Left colon (tissue), 2 donors: ENCODE data around the gene NAA38. TPM values are rescaled to one million over a fixed set of nuclear protein-coding genes. Genes with fewer than 3 reads are reported as not detected.
"Not testable (repeated sequence)": the region's sequence is repeated elsewhere in the genome, so short reads cannot be mapped to it uniquely, and the experiment has no call there.

Experiments
- ATAC-seq: fragments of 200-7000 bp; cut with Tn5 transposase; one replicate; pipeline ENCODE4 v1.9.1; 2020; ENCODE audit warnings: mild to moderate bottlenecking, moderate library complexity
- DNase-seq, 2 donors: peaks; one replicate each; pipeline ENCODE4 v3.0.0-alpha.2; 2020
- intact Hi-C, 2 donors: fragments of 100-400 bp; cut with DNase I in 1 of 2; cut with micrococcal nuclease in 1 of 2; formaldehyde crosslinking; loops; one replicate each; pipeline versions ENCODE4 v1.11.2 to v1.14.0; 2022; cut with DNase I, micrococcal nuclease
- total RNA-seq, 2 donors: library from RNA; stranded (reverse); fragmentation: NEBNext Ultra II Directional; extraction: Animal tissue kit (Norgen Biotek cat#: 25700); gene quantifications; one replicate each; pipeline ENCODE4 v1.2.1, GENCODE V29; 2021
- donor health status: DM: no; HTN: no; CAD: no.
- donor health status: DM: yes; HTN: yes; CAD: no.

Gene NAA38
- total RNA-seq, 2 donors from 2014 or later: 49.7 to 83.0 TPM

DNA sequence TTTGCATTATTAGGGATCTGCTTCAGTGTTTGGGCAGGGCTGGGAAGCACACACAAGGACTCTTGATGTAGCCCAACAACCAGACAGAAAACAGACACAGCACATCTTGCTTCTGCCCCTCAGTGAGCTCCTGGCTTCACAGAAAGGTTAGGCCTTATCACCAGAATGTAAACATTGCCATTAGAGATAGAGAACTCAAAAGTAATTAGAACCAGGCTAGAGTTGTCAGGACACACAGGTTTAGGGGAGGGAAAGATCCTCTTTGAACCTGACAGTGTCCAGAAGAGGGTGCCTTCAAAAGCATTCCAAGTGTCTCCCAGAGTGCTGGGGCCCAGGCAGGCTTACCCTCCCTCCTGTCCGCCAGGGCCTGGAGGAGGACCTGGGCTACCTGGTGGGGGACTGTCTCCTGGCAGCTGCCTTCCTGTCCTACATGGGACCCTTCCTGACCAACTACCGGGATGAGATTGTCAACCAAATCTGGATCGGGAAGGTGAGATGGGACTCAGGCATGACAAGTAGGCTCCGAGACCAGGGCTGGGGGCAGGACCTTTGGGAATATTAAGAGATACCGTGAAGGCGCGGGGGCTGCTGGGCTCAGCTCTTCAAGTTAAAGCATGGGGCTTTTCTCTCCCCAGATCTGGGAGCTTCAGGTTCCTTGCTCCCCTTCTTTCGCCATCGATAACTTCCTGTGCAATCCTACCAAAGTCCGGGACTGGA is 40.3 kb downstream of the NAA38 start:
- ATAC-seq (no peak), DNase-seq (no peak)
- intact Hi-C loops: no loop called here

- intact Hi-C loops: no loop called here
- no peak for ATAC-seq
Measured at GRCh38 chr17:7814969-7815368, 42.4 kb downstream of the NAA38 start.

GRCh38 chr17:7811251-7811650 is 46.1 kb downstream of the NAA38 start:
- DNase-seq: no peak
- no peak for ATAC-seq
- intact Hi-C loops: no loop called here

More at GRCh38 chr17:7814969-7815368, 42.4 kb downstream of the NAA38 start:
- no peak for DNase-seq

GRCh38 chr17:7809791-7810343 is 47.5 kb downstream of the NAA38 start:
- ATAC-seq, DNase-seq, intact Hi-C loops: not testable (repeated sequence)

- ATAC-seq (peak; percentile 24), DNase-seq (no peak)
- intact Hi-C loops: no loop called here
Measured at GRCh38 chr17:7809086-7809790, 48.1 kb downstream of the NAA38 start.

DNA sequence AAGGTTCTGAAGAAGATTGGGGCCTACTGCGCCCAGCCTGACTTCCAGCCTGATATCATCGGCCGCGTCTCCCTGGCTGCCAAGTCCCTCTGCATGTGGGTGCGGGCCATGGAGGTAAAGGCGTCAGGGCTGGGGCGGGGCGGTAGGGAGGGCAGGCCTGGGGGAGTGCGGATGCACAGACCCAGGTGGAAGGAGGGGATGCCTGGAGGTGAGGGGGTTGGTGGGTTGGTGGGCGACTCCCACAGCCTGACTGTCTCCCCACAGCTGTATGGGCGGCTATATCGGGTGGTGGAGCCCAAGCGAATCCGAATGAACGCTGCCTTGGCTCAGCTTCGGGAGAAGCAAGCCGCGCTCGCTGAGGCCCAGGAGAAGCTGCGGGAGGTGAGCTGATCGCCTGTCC is 50.2 kb downstream of the NAA38 start:
- DNase-seq (no peak), ATAC-seq (no peak)
- intact Hi-C loops: no loop called here

Other genes starting within 250 kb of the NAA38 start
- gene FXR2, start 242.7 kb downstream of the NAA38 start, total RNA-seq: 10 to 100 TPM; 24.9 to 29.5 TPM
- gene SAT2, start 229.7 kb downstream of the NAA38 start, total RNA-seq: 10 to 100 TPM; 60.8 to 78.3 TPM
- gene SHBG, start 227.4 kb downstream of the NAA38 start, total RNA-seq: not detected
- gene ATP1B2, start 206.6 kb downstream of the NAA38 start, total RNA-seq: 1 to 10 TPM in 1 of 2 donors, under 1 TPM in 1; 0.55 to 1.4 TPM
- 10 to 100 TPM; 47.3 to 60.0 TPM for gene TP53, start 170.1 kb downstream of the NAA38 start, total RNA-seq
- gene WRAP53, start 169.1 kb downstream of the NAA38 start, total RNA-seq: 1 to 10 TPM; 6.4 to 9.7 TPM
- under 1 TPM; 0.25 to 0.34 TPM for gene EFNB3, start 152.4 kb downstream of the NAA38 start, total RNA-seq
- gene DNAH2, start 139.8 kb downstream of the NAA38 start, total RNA-seq: under 1 TPM; 0.22 to 0.61 TPM
- 10 to 100 TPM; 49.5 to 50.4 TPM for gene KDM6B, start 23.3 kb downstream of the NAA38 start, total RNA-seq
- gene TMEM88, start 2.5 kb downstream of the NAA38 start, total RNA-seq: 1 to 10 TPM; 3.8 to 6.1 TPM
- gene CYB5D1, start 444 bp upstream of the NAA38 start, total RNA-seq: 1 to 10 TPM; 8.3 to 9.0 TPM
- gene CHD3, start 31.2 kb upstream of the NAA38 start, total RNA-seq: 10 to 100 TPM; 51.3 to 51.9 TPM
- gene RNF227, start 58.7 kb upstream of the NAA38 start, total RNA-seq: 1 to 10 TPM; 1.2 to 2.1 TPM
- gene KCNAB3, start 72.3 kb upstream of the NAA38 start, total RNA-seq: 1 to 10 TPM; 2.2 to 3.1 TPM
- 100 to 1,000 TPM; 121 to 122 TPM for gene TRAPPC1, start 74.4 kb upstream of the NAA38 start, total RNA-seq
- gene CNTROB, start 74.6 kb upstream of the NAA38 start, total RNA-seq: 10 to 100 TPM; 25.8 to 26.7 TPM
- gene GUCY2D, start 145.1 kb upstream of the NAA38 start, total RNA-seq: not detected
- 1 to 10 TPM in 1 of 2 donors, under 1 TPM in 1; 0.55 to 2.5 TPM for gene ALOX15B, start 181.5 kb upstream of the NAA38 start, total RNA-seq
- gene ALOX12B, start 230.2 kb upstream of the NAA38 start, total RNA-seq: under 1 TPM in 1 of 2 donors, not detected in 1; 0.82 TPM